22Rv1 (cell line): ENCODE data around the gene HAS3.

ENCODE experiments used
- CTCF ChIP-seq: fragments of 450-650 bp; IDR thresholded peaks from 2 replicates; pipeline ENCODE4 v1.5.1; 2017; ENCODE audit warnings: mild to moderate bottlenecking
- ZFX ChIP-seq: fragments of 450-650 bp; IDR thresholded peaks from 2 replicates; pipeline ENCODE4 v1.6.1; 2017; ENCODE audit warnings: antibody characterized with exemption, borderline replicate concordance

DNA sequence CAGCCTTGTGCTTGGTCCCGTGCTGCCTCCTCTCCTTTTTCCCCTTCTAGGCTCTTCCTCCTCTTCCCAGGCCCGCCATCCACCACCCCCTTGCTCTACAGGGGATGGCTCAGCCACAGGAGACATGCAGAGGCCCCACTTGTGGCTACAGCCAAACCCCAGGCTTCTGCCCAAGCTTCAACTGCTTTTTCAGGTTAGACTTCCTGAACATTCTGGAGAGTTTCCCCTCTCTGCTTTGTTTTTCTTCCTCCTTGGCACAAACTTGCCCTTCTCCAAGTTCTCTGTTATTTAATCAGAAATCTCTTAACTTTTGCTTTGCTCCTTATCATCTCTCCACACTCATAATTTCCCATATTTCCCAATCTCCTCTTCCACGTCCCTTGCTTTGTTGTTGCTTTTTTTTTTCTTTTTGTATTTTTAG is 18.3 kb upstream of the HAS3 start:
- TF ChIP-seq CTCF = no peak
- no peak for TF ChIP-seq ZFX
